HG02642 (cell line): ENCODE measurements around the gene H2BK1.

Source experiments
- ATAC-seq: cut with Tn5 transposase; IDR thresholded peaks from one replicate; pipeline ENCODE4 v1.9.1; 2021; ENCODE audit warnings: mild to moderate bottlenecking; ENCODE audit not compliant: unreplicated experiment, poor library complexity

The H2BK1 gene

GRCh38 chr7:151210087-151210854 is at the start of gene H2BK1:
Gene H2BK1, minus strand, starts transcription at chr7:151210488. Its CDS starts 170 bp downstream, at chr7:151210318.
- ATAC-seq: no peak

- no peak for ATAC-seq
Measured at GRCh38 chr7:151257990-151258389, 47.7 kb upstream of the H2BK1 start.

- ATAC-seq: no peak
Measured at GRCh38 chr7:151256410-151257045, 46.2 kb upstream of the H2BK1 start.

GRCh38 chr7:151255390-151255789 is 45.1 kb upstream of the H2BK1 start:
- ATAC-seq: no peak

GRCh38 chr7:151254851-151255250 is 44.6 kb upstream of the H2BK1 start:
- ATAC-seq: no peak

- no peak for ATAC-seq
Measured at GRCh38 chr7:151254316-151254715, 44.0 kb upstream of the H2BK1 start.

GRCh38 chr7:151252961-151253711 is 42.8 kb upstream of the H2BK1 start:
- ATAC-seq: no peak

GRCh38 chr7:151252561-151252835 is 42.2 kb upstream of the H2BK1 start:
- no peak for ATAC-seq

GRCh38 chr7:151251689-151252560 is 41.6 kb upstream of the H2BK1 start:
- ATAC-seq: no peak

GRCh38 chr7:151251328-151251688 is 41.0 kb upstream of the H2BK1 start:
- ATAC-seq: no peak

GRCh38 chr7:151250181-151251132 is 40.2 kb upstream of the H2BK1 start:
- no peak for ATAC-seq

- ATAC-seq: no peak
Measured at GRCh38 chr7:151249732-151250072, 39.4 kb upstream of the H2BK1 start.

- no peak for ATAC-seq
Measured at GRCh38 chr7:151249034-151249731, 38.9 kb upstream of the H2BK1 start.

GRCh38 chr7:151248346-151249033 is 38.2 kb upstream of the H2BK1 start, which contains the start of gene SMARCD3:
Gene SMARCD3, minus strand, starts transcription at chr7:151248694. Its CDS starts 132 bp downstream, at chr7:151248562.
- ATAC-seq: no peak

GRCh38 chr7:151247611-151248345 is 37.5 kb upstream of the H2BK1 start:
- ATAC-seq: no peak

GRCh38 chr7:151246851-151247580 is 36.7 kb upstream of the H2BK1 start:
- ATAC-seq: no peak
